ENCODE measurements around the gene GATA3. TPM values are rescaled to one million over a fixed set of nuclear protein-coding genes. Genes with fewer than 3 reads are reported as not detected.

The GATA3 gene
- total RNA-seq, 4 donors from 2014 or later, result 0.35 to 1.3 (median 0.40) TPM; not detected in 1

DNA sequence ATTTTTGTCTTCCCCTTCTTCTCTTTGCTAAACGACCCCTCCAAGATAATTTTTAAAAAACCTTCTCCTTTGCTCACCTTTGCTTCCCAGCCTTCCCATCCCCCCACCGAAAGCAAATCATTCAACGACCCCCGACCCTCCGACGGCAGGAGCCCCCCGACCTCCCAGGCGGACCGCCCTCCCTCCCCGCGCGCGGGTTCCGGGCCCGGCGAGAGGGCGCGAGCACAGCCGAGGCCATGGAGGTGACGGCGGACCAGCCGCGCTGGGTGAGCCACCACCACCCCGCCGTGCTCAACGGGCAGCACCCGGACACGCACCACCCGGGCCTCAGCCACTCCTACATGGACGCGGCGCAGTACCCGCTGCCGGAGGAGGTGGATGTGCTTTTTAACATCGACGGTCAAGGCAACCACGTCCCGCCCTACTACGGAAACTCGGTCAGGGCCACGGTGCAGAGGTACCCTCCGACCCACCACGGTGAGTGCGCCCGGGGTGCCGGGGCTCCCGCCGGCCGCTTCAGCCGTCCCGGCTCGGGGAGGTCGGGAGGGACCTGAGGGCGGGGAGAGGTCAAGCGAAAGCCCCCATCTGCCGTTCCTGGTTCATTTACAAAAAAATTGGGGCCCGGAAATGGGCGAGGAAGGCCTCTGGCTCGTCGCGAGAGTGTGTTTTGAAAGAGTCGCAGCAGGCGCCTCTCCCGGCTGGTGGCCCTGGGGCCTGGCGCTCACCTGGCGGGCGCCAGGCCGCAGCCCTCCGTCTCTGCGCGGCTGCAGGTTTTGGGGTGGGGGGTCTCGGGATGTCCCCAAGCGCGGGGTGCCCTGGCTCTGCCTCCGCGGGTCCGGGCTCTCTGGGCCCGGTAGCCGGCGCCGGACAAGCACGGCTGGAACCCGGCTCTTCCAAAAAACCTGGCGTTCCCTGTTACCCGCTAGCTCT is 1.2 kb downstream of the GATA3 start:
- H3K27ac ChIP-seq, result peak overlapping the region in 3 of 4 donors; percentile 22 to 49 (median 23)
- no peak for DNase-seq
- intact Hi-C loops (cut with DNase I), result no loop called here
- WGBS, 2 donors, result 5 to 22% methylated on average over 2 to 35 of the region's 85 CpGs
- peaks cover 12 to 100% (median 28%) of the 10 kb centered on the region in 4 donors for H3K27me3 ChIP-seq
- no peak for TF ChIP-seq POLR2A (IDR thresholded peaks at IDR 0.05)
- TF ChIP-seq, protein P1, sequence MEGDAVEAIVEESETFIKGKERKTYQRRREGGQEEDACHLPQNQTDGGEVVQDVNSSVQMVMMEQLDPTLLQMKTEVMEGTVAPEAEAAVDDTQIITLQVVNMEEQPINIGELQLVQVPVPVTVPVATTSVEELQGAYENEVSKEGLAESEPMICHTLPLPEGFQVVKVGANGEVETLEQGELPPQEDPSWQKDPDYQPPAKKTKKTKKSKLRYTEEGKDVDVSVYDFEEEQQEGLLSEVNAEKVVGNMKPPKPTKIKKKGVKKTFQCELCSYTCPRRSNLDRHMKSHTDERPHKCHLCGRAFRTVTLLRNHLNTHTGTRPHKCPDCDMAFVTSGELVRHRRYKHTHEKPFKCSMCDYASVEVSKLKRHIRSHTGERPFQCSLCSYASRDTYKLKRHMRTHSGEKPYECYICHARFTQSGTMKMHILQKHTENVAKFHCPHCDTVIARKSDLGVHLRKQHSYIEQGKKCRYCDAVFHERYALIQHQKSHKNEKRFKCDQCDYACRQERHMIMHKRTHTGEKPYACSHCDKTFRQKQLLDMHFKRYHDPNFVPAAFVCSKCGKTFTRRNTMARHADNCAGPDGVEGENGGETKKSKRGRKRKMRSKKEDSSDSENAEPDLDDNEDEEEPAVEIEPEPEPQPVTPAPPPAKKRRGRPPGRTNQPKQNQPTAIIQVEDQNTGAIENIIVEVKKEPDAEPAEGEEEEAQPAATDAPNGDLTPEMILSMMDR (IDR thresholded peaks at IDR 0.05), result no peak
- H3K9me3 ChIP-seq, result no peaks in the 10 kb centered on the region
- peaks cover 41 to 68% (median 43%) of the 10 kb centered on the region in 3 donors for H3K4me1 ChIP-seq
- peak overlapping the region; percentile 8 to 76 (median 54) for H3K4me3 ChIP-seq
- H3K36me3 ChIP-seq, result no peaks in the 10 kb centered on the region

- Histone ChIP-seq H3K4me3 (peak overlapping the region; percentile 8 to 76 (median 54)), H3K27me3 (peaks cover 5 to 100% (median 23%) of the 10 kb centered on the region in 4 donors), H3K9me3 (no peaks in the 10 kb centered on the region), H3K4me1 (peaks cover 34 to 61% (median 36%) of the 10 kb centered on the region in 3 donors), H3K36me3 (no peaks in the 10 kb centered on the region), H3K27ac (peak overlapping the region in 2 of 4 donors; percentile 22 to 49)
- DNase-seq, result no peak
- intact Hi-C loops (cut with DNase I), result no loop called here
- TF ChIP-seq, protein P1 (IDR thresholded peaks at IDR 0.05), result no peak
- TF ChIP-seq POLR2A (IDR thresholded peaks at IDR 0.05), result no peak
- 81 to 85% methylated on average over 5 of the region's 6 CpGs for WGBS, 2 donors
Observed at GRCh38 chr10:8056378-8056777, 1.9 kb downstream of the GATA3 start.

- H3K36me3 ChIP-seq, result no peaks in the 10 kb centered on the region
- H3K27ac ChIP-seq, result peak overlapping the region in 1 of 4 donors; percentile 49
- WGBS, 2 donors, result 53 to 62% methylated on average over 13 of the region's 13 CpGs
- peaks cover under 1 to 100% (median 18%) of the 10 kb centered on the region in 4 donors for H3K27me3 ChIP-seq
- intact Hi-C loops (cut with DNase I), result no loop called here
- peak overlapping the region in 2 of 4 donors; percentile 61 to 76 for H3K4me3 ChIP-seq
- H3K9me3 ChIP-seq, result no peaks in the 10 kb centered on the region
- DNase-seq, result no peak
- peak in 1 of 4 donors; percentile 8 for TF ChIP-seq POLR2A (IDR thresholded peaks at IDR 0.05)
- TF ChIP-seq, protein P1 (IDR thresholded peaks at IDR 0.05), result no peak
- H3K4me1 ChIP-seq, result peaks cover 29 to 55% (median 31%) of the 10 kb centered on the region in 3 donors
Observed at GRCh38 chr10:8056871-8057331, 2.4 kb downstream of the GATA3 start.

DNA sequence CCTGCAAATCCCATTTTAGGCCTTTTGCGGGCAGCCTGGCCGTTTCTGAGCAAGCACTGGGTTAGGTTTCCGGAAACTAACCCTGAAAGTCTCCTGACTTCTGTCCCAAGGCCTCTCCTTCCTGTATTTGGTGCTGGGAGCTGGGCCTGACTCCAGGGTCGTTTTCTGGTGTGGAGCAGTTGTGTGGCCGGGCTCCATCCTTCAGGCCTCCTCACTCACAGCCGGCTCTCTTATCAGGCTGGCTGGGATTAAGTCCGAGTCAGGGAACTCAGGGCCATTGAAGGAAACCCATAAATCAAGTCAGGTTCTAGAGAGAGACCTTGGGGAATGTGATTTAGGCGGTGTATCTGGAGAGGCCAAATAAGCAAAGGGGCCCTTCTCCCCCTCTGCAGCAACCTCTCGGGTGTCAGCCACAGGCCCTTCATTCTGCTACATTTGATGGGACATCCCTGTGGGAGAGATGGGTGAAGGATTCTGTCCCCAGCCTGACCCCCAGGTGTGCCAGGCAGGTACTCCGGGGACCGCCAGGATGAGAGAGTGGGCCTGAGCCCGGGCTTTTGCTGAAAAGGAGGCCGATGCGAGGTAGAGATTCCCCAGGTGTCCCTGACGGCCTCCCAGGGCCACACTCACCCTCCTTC is 3.3 kb downstream of the GATA3 start:
- no peak for DNase-seq
- peak overlapping the region in 2 of 4 donors; percentile 61 to 76 for H3K4me3 ChIP-seq
- 82 to 94% methylated on average over 8 to 10 of the region's 15 CpGs for WGBS, 2 donors
- H3K27ac ChIP-seq, result no peak overlapping the region
- H3K36me3 ChIP-seq, result no peaks in the 10 kb centered on the region
- intact Hi-C loops (cut with DNase I), result no loop called here
- no peaks in the 10 kb centered on the region for H3K9me3 ChIP-seq
- H3K27me3 ChIP-seq, result peaks cover 0 to 100% (median 10%) of the 10 kb centered on the region in 4 donors
- TF ChIP-seq POLR2A (IDR thresholded peaks at IDR 0.05), result no peak
- TF ChIP-seq, protein P1 (IDR thresholded peaks at IDR 0.05), result no peak
- peaks cover 21 to 47% (median 25%) of the 10 kb centered on the region in 3 donors for H3K4me1 ChIP-seq

Measured in esophagus squamous epithelium (tissue), 5 donors.